Astrocyte (in vitro differentiated cells and primary cell): ENCODE data around the gene WSCD1.

ENCODE experiments used
- CTCF ChIP-seq: IDR thresholded peaks from 2 replicates; pipeline ENCODE4 v1.5.1; 2011; ENCODE audit warnings: low read depth, mild to moderate bottlenecking, inconsistent platforms, low read length, moderate library complexity; ENCODE audit not compliant: insufficient read depth
- EZH2 ChIP-seq: IDR thresholded peaks from 2 replicates; pipeline ENCODE4 v1.6.1; 2012; ENCODE audit warnings: mild to moderate bottlenecking, low read length, inconsistent platforms; ENCODE audit not compliant: insufficient read depth

- TF ChIP-seq CTCF (no peak), EZH2 (no peak)
Observed at GRCh38 chr17:6085812-6086211, 15.6 kb downstream of the WSCD1 start.
